NK-92 (cell line): ENCODE data around the gene TMEM30A.

Experiments
- DNase-seq: peaks from one replicate; lab custom pipeline; 2025; ENCODE audit not compliant: unreplicated experiment; lab: John Stamatoyannopoulos, UW

The TMEM30A gene

DNA sequence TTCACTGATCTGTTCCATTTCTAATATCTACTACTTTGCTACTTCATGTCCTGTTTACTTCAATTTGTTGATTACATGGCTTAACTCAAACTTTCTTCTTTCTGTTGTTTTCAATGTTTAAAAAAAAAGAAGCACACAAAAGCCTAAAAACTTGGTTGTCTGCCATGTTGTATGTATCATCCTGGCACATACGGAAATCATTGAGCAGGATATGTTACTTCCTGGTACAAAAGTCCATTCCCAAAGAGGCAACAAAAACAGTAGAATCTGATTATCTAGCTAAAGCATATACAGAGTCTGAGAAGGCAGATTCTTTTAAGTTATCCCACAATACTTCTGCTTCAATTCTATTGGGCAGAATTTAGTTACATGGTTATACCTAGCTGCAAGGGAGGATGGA, 64.2 kb downstream of the TMEM30A start:
- no peak for DNase-seq

DNA sequence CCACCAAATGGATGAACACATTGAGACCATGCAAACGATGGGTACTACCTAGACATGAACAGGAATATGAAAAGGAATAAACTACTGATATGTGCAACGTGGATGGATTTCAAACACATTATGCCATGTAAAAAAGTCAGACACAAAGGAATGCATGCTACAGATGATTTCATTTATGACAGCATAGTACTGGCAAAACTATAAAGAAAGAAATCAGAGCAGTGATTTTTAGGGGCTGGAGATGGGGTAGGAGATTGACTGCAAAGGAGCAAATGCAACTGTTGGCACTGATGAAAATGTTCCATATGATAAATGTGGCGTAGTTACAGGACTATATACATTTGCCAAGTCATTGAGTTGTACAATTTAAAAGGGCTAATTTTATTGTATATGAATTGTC, 65.3 kb downstream of the TMEM30A start:
- no peak for DNase-seq

DNA sequence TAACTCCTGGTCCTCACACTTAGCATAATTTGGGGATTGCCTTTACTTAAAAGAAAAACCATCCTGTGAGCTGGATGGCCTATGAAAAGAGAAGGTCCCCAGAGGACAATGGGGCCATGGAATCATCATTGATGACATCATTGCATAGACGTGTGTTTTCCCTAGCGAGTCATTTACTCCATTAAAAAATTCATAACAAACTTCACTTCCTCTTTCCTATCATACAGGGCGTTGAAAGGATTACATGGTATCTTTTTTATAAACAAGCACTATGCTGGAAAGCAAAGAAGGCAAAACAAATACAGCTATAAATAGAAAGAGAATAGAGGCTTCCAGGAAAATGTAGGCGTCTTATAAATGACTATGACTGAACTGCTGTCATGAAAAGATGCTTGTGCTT, 67.4 kb downstream of the TMEM30A start:
- DNase-seq: no peak

DNA sequence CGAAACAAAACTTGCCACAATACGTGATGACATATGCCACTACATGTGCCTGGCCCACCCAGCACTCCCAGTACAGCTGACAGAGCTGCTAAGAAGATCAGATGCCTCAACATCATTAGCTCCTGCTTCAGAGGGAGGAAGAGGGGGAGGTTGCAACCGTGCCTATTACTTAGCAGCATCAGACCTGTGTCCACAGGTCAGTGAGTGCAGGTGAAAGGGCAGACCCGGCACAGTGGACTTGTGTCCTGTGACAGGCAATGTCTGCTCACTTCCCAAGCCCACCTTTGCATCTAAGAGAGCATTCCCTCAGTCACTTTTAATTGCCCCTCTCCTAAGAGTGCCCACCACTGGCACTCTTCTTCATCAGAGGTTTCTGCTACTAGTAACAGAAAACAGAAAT, 69.3 kb downstream of the TMEM30A start:
- no peak for DNase-seq

DNA sequence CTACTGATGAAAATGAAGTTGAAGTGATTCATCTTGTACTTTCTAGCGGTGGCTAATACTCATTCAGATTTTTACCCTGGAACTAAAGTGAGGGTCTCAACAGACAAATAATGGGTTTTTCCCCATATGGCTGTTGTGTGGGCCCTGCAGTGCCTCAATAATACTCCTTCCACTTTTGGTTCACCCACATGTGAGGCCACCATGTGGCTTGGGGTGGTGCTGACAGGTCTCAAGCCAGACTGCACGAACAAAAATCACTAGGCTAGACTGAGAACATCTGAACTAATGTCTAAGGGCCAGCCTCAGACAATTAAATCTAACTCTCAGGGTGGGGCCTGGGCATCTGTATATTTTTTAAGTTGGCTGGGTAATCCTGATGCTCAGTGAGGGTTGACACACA, 70.9 kb downstream of the TMEM30A start:
- no peak for DNase-seq

DNA sequence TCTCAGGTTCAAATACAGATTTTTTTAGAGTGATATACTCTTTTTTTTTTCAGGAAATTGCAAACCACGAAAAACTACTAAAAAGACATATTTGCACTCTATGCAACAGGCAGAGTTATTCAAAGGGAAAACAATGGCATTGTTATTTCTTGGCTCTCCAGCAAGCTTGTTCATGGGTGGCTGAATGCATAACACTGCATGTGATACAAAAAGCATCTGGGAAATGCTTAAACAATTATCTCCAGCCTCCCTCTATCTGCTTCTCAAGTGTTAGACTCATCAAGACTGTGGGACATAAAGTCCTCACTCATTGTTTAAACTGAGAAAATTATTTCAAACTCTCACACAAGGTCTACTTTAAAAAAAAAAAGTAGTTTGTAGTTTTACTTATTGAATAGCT, 71.5 kb downstream of the TMEM30A start:
- DNase-seq: no peak

DNA sequence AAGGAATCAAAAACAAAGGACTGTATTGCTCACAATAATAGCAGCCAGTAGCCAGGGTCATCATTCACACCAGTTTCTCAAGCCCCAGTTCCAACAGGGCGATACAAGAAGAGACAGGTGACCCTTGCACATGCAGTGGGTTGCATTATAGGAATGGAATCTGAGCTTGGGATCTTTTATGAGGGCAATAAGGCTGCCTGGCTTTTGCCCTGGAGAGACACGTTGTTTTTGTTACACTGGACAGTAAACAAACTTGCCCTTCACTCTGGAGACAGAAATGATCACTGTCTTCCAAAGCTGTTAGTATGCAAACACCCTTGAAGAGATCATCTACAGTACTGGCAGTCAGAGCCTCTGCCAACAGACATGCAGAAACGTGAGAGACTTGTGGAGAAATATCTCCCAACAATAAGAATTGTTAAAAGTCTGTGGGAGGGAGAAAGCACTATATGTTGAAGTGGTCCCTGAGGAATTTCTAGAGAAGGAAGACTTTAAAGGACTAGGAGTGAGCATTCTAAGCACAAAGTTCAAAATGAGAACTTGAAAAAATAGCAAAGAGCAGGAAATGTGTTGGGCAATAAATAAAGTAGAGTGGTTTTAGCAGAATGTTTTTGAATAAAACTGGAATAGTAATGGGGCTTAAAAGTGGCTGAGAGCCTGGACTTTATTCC, 72.5 kb downstream of the TMEM30A start:
- no peak for DNase-seq

DNA sequence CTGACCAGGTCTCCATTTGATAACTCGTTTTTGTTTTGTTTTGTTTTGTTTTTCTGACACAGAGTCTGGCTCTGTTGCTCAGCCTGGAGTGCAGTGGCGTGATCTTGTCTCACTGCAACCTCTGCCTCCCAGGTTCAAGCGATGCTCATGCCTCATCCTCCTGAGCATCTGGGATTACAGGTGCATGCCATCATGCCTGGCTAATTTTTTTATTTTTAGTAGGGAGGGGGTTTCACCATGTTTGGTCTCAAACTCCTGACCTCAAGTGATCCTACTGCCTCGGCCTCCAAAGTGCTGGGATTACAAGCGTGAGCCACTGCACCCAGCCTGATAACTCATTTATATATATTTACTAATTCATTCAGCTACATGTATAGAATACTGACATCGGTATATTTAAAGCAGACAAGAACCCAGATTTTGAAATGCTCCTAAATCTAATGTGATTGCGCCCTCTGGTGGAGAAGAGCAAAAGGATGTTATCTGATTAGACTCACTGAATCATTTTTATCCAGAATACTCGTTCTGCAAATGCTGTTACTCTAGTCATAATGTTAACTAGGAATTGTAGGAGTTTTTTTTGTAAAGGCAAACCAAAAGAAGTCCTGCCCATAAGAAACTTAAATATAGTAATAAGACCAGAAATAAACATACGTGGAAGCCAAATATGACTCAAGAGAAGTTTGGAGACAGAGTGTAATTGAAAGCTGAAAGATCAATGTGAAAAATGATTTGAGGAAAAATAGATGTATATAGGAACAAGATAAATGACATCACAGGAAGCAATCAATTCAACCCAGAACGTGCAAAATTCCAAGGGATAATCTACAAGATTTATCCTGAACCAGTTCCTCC, 73.5 kb downstream of the TMEM30A start:
- DNase-seq: no peak

DNA sequence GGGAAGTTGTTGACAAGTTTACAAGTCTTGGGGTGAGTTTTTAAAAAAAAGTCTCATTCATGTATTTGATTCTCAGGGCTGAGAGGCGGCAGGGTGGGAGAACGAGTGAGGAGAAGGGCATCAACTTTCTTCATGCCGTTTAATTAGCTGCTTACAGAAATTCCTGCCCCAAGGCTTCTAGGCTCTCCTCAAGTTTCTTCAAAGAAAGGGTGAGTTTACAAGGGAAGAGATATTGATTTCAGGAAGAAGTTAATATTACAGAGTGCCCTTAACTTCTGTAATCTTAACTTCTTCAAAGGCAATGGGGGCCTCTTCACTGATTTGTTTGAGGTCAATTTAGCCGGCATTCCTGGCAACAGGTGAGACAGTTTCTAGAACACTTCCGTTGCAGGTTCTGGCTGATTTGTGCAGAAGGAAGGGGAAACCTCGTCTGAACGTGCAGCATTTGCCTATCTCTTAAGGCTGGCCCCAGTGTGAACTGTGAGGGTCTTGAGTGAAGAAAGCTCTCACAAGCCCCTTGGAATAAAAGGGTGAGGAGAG, 75.3 kb downstream of the TMEM30A start:
- DNase-seq: no peak

DNA sequence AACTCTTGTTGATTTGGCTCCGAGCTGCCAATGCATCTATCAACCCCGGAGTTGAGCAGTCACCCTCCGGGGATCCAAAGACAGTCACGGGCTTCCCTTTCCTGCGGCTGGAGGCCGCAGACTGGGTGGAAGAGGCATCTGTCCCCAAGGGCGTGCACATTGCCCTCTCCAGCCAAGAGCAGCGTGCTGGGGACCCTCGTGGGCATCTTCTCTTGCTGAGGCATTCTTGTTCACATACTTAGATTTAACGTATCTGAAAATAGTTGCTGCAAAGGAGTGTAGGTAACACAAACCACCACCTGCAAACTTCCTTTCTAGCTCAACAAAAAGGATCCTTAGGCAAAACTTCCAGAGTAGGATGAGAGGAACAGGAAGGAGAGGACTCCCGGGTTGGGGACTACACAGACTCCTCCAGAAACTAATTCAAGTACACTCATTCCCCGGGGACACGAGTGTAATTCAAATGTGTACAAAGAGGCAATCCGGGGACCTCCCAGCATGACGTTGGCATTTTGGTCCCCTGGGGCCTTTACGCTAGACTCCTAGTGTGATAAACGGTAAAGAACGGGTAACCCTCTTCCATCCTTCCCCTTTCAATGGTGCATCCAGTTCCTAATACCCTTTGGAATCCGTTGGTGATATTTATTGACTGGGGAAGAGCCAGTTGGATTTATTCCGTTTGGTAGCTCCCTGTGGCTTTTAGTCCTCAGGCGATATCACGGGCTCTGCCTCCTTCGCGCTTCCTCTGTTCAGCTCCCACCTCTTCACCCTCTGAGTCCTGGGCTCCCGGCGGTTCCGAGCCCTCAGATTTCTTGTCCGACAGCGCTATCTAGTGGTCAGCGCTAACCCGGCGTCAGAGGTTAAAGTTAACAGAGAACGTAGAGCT, 76.1 kb downstream of the TMEM30A start:
- DNase-seq: no peak

DNA sequence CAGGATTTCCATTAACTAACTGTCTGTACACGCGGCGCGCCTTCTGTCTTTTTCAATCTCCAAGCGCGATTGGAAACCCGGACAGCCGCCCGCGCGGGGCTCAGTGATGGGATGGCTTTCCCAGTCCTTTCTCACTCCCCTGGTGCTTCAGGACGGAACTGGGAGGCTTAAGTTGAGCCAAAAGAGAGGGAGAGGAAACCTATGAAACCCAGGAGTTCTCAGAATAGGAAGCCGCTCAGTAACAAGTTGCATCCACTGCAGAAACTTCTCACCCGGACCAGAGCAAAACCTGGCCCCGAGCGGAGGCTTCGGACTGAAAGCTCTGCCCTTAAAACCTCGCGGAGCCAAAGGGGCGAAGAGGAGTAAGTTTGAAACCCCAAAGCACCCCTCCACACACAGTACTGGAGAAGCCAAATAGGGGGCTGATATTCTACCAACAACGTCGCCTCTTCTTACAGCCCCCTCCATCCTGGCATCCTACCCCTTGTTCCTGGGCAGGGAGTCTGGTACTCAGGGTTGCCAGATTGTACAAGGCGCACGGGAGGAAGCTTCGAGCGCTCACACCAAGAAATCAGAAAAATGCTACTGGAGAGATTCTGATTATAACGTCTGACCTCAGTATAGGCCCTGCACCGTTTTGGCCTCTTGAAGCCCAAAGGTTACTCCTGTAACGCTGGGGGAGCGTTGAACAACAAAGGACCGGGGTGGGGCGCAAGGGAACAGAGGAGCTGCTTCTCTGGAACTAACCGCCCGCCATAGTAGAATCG, 77.8 kb downstream of the TMEM30A start:
- DNase-seq: no peak

DNA sequence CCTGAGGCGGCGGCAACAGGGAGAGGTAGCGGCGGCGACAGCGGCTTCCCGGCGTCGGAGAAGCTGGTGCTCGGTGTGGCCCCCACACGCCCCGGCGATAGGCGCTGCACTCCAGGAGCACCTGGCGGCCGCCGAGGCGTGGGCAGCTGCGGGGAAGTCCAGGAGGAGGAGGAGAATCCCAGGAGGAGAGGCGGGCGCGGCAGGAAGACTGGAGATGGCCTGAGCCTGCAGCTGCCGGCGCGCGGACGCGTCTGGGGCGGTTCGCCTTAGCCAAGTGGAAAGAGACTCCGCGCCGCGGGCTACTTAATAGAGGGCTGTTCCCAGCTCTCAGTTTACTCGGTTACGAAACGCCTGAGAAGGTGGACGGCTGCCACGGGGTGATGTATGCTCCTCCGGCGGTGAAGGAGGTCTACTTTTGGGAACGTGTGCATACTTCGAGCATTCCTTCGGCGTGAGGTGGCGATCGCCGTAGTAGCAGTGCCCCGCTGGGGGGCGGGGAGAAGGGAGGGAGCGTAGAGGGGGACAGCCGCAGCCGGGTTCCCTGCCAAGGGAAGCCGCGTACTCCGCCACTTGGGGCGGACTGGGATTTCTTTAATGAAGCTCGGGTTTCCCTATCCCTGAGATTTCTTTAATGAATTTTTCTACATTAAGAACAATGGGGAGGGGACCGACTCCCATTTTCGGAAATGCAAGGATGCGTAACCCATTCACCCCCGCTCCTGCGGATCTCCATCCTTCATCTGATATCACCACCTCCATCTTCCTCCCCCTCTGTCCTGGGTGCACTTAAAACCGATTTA, 78.6 kb downstream of the TMEM30A start, which contains the start of gene COL12A1:
Gene COL12A1 (minus strand): TSS at position 278 of the 800 bp plus-strand sequence. CDS start 3,261 bp downstream, outside the sequence.
- DNase-seq: no peak

DNA sequence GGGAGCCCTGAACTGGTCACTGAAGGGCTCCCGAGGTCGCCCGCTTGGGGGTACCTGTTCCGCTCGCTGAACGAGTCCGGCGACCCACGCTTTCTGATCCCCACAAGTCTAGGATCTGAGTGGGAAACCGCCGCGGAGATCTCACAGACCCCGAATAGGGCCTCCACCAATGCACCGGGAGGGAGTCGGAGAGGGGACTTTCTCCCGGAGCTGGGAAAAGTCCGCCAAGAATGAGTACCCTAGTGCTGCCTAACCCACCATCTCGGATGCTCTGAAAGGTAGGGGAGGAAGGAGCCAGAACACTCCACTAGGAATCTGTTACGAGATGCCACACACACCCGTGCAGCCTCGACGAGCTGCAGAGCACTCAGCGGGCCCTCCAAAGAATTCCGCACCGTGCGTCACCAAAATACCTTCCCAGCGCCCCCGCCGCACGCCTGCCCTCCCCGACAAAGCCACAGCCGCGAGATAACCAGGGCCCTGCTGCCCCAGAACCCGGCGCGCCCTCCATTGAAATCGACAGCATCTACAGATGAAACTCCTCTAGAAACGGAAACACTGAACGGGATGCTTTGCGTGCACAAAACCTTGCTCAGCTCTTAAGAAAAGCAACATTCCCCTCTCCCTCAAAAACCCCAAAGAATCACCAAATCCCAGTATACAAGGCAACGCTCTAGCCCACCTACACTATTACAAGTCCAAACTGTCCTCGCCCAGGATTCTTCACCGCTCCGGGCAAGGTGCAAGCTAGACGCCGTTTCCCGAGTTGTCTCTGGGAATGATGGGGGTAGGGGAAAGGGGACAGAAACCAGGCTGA, 79.4 kb downstream of the TMEM30A start:
- DNase-seq: no peak

DNA sequence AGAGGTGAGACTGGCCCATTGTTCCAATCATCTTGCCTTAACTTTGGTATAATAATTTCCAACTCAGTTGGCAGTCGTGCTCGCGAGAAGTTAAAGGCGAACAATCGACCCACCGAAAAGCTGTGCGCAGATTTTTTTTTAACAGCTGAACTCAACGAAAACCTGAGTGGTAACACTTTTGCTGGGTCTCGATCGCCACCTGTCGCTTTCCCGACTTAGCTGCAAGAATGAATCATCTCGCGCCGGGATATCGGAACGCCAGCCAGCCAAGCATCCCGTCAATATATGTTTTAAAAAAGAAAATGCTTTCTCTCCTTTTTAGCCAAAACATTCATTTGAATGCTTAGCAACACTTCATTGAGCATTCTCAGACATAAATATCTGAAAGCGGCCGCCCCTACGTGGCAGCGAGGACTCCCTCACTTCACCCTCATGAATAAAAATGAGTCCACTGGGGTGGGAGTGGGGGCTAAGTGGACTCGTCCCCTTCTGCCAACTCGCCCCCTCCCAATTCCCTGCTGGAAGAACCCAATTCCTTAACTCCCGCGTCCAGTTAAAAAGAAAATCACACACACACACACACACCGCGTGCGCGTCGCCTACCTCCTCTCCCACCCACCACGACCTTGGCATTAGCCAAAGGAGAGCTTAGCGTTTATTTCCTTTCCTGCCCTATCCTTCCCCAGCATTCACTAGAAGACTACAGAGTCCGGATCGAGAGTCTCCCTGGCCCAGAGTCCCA, 80.2 kb downstream of the TMEM30A start:
- no peak for DNase-seq

DNA sequence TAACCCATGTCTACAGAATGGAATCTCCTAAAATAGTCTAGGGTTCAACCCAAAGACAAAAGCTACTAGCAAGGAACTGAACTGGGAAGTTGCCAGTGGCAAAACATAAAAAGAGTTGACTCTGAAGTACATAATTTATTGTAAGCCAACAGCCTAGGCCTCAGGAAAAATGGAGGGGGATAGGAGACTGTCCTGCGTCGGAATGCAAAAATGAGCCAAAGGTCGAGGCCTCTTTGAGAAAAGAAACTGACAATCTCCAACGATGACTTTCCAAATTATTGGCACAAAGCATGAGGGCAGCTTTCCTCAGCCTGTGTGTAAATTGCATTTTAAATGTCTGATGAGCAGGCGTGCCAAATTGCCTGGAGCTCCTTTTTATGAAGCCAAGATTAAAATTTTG, 80.9 kb downstream of the TMEM30A start:
- no peak for DNase-seq
